C4-2B (cell line): ENCODE data around the gene KIRREL2.

Source experiments
- H3K27ac ChIP-seq: fragments of 450-650 bp; 2 replicates; pipeline ENCODE4 v1.5.1; 2017
- CTCF ChIP-seq: fragments of 450-650 bp; conservative IDR thresholded peaks from 2 replicates; pipeline ENCODE4 v1.5.1; 2017; ENCODE audit warnings: mild to moderate bottlenecking
- ZFX ChIP-seq: fragments of 450-650 bp; IDR thresholded peaks from 2 replicates; pipeline ENCODE4 v1.6.1; 2017

Gene KIRREL2

GRCh38 chr19:35863018-35863417 lies 6.3 kb downstream of the KIRREL2 start:
- TF ChIP-seq ZFX = no peak
- TF ChIP-seq CTCF = no peak
- H3K27ac ChIP-seq = no peak overlapping the region

DNA sequence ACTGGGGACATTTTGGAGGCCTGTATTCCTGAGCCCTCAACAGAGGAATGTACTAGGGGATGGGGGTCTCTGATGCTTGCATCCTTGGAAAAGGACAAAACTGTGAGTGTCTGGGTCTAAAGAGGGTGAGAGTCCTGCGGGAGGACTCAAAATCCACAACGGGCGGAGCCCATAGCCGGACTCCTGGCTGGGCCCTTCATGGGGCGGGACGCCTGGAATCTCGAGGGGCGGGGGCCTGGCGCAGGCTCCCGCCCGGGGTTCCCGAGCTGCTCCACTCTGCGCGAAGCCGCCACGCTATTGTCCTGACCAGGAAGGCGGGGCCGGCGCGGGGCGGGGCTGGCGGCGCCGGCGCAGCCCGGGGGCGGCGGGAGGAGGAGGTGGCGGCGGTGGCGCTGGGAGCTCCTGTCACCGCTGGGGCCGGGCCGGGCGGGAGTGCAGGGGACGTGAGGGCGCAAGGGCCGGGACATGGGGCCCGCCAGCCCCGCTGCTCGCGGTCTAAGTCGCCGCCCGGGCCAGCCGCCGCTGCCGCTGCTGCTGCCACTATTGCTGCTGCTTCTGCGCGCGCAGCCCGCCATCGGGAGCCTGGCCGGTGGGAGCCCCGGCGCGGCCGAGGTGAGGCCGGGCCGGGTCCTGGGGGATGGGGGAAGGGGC lies 11.6 kb downstream of the KIRREL2 start, which contains the start of gene APLP1:
TSS of gene APLP1 (plus strand) at position 403 of the 651 bp plus-strand sequence. CDS start at position 466, 63 bp downstream.
- TF ChIP-seq ZFX (no peak), CTCF (no peak)
- peak within 1 kb of the TSS; percentile 43 for H3K27ac ChIP-seq

GRCh38 chr19:35868823-35869326 lies 12.2 kb downstream of the KIRREL2 start:
- TF ChIP-seq ZFX = no peak
- no peak for TF ChIP-seq CTCF
- peak overlapping the region; percentile 43 for H3K27ac ChIP-seq

DNA sequence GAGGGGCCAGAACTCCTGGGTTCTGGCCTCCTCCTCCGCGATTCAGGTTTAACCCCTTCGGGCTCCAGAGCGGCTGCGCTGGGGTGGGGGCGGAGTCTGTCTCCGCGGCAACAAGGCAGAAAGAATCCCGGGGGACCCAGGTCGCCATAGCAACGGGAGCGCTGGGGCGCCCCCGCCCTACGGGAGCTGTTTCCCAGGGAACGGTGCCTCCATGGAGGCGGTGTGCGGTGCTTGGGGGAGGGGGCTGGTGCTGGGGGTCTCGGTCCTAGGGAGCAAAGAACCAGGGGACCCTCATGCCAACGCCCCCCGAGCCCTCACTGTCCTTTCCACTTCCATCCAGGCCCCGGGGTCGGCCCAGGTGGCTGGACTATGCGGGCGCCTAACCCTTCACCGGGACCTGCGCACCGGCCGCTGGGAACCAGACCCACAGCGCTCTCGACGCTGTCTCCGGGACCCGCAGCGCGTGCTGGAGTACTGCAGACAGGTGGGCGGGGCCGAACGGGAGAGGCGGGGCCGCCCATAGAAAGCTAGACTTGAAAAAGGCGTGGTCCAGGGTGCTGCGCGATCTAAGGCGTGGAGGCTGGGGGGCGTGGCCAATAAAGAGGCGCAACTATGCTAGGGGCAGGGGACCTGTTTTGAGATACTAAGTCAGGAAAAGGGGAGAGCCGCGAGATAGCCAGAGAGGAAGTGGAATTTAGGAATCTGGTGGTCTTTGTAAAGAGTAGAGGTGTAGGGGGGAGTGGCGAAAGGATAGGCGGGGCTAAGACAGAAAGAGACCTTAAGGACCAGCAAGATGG lies 12.8 kb downstream of the KIRREL2 start:
- peak overlapping the region; percentile 43 for H3K27ac ChIP-seq
- no peak for TF ChIP-seq CTCF
- no peak for TF ChIP-seq ZFX

DNA sequence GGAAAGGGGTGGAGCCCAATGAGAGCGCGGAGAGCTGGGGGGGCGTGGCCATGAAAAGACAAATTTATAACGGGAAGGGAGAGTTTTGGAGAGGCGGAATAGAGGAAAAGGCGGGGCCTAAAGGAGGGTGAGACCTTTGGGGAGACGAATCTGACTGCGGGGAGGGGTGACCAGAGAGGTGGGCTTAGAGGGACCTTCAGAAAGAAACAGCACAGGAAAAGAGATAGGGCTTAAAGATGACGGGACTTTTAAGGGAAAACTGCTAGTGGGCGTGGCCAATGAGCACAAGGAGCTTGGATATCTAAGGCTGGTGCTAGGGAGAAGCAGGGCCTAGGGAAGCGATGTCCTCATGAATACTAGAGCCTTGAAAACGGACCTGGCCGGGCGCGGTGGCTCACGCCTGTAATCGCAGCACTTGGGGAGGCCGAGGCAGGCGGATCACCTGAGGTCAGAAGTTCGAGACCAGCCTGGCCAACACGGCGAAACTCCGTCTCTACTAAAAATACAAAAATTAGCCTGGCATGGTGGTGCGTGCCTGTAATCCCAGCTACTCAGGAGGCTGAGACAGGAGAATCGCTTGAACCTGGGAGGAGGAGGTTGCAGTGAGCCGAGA lies 13.5 kb downstream of the KIRREL2 start:
- peak overlapping the region; percentile 43; the same call in 1 of the 2 replicates for H3K27ac ChIP-seq

- TF ChIP-seq ZFX (no peak), CTCF (no peak)
- H3K27ac ChIP-seq = no peak overlapping the region
These were observed 14.1 kb downstream of the KIRREL2 start for GRCh38 chr19:35870798-35871197.

DNA sequence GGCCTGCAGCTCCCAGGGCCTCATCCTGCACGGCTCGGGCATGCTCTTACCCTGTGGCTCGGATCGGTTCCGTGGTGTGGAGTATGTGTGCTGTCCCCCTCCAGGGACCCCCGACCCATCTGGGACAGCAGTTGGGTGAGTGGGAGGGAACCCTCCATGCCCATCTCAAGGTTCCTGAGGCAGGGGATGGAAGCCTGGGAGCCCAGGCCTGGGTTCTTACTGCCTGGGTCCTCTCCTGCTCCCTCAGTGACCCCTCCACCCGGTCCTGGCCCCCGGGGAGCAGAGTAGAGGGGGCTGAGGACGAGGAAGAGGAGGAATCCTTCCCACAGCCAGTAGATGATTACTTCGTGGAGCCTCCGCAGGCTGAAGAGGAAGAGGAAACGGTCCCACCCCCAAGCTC lies 14.9 kb downstream of the KIRREL2 start:
- TF ChIP-seq ZFX (no peak), CTCF (no peak)
- H3K27ac ChIP-seq = no peak overlapping the region
